Measurements from ENCODE around the gene CDH11.

Gene CDH11, protein sequence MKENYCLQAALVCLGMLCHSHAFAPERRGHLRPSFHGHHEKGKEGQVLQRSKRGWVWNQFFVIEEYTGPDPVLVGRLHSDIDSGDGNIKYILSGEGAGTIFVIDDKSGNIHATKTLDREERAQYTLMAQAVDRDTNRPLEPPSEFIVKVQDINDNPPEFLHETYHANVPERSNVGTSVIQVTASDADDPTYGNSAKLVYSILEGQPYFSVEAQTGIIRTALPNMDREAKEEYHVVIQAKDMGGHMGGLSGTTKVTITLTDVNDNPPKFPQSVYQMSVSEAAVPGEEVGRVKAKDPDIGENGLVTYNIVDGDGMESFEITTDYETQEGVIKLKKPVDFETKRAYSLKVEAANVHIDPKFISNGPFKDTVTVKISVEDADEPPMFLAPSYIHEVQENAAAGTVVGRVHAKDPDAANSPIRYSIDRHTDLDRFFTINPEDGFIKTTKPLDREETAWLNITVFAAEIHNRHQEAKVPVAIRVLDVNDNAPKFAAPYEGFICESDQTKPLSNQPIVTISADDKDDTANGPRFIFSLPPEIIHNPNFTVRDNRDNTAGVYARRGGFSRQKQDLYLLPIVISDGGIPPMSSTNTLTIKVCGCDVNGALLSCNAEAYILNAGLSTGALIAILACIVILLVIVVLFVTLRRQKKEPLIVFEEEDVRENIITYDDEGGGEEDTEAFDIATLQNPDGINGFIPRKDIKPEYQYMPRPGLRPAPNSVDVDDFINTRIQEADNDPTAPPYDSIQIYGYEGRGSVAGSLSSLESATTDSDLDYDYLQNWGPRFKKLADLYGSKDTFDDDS

DNA sequence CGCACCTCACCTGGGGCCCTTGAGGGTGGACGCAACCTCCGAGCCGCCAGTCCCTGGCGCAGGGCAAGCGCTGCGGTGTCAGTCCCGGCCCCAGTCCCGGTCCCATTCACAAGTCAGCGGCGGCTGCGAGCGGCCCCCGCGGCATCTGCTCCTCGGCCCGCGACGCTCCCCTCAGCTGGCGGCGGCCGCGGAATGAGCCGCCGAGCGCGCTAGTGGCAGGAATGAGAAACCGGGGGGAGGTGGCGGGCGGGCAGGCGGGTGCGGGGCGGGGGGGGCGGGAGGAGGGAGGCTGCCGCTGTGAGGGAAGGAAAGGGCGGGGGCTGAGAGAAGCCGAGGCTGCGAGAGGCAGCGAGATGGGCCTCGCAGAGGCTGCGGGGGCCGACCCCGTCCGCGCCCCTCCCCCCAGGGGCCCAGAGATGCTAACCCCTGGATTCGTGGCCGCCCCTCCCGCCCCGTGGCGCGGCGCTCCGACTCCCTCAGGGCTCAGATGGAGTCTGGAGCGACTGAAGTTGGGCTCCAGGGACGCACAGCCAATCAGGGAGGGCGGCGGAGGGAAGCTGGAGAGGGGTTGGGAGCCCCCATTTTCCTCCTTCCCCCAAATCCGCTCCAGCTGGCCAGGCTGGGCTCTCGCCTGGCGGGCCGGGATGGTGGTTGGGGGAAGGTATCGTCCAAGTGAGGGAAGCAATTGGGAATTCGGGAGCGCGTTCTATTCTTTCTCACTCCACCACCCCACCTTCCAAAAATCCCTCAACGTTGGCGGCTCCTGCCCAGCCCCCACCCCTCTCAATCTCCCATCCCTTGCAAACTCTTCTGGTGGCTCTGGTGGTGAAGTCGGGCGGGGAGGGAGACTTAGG, at the start of gene CDH11:
TSS of gene CDH11 (minus strand) at position 194 of the 854 bp plus-strand sequence. CDS start 117,194 bp downstream, outside the sequence.
- no peak for DNase-seq (ENCODE audit: low read depth in 2 of 3, low spot score in 2 of 3)

DNA sequence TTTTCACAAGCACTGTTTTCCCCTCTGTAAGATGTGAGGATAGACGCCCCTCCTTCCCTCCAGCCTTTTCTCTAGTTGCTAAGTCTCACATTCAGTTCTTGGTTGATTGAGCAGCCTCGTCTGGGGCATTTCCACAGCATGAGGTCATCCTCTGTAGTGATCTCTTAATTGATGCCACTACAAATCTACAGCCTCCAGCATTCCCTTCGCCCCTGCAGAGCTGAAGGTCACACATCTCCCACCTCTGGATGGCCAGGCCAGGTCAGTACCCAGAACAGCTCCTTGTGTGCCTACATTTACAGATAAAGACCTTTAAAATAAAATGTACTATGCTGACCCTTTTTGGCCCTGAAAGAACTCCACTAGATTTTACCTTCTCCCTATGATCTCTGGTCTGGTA, 32.5 kb upstream of the CDH11 start:
- DNase-seq (ENCODE audit: low read depth in 2 of 3, low spot score in 2 of 3): no peak

DNA sequence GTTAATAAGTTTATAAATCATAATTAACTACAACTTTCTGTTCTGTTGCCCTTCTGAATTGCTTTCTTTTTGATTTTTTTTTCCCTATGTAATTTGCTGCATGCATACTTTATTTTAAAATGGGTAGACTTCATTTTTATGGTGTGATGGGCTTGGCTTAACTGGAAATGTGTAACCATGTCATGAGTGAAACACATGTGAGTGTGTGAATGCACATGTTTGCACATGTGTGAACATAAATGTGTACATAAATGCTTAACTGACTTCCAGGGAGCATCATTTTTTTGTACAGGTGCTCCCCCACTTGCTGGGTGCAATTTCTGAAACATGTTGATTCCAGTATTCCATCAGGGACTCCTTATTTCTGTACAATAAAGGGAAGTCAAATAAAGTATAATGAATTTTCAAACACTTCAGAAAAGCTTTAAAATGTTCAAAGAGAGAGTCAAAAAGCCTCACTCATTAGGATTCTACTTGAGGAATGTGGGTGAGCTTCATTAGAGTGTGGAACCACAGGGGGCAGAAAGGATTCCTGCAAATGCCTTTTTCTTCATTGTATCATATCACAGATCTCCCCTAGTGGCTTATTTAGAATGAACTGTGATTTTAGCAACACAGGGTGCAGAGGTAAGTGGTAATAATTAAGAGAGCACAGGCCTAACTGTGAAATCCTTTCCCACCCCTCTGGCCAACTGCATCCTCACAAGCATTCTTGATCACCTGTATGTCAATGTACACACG, 31.7 kb upstream of the CDH11 start:
- DNase-seq (ENCODE audit: low read depth in 2 of 3, low spot score in 2 of 3): no peak

- no peak for DNase-seq (ENCODE audit: low read depth in 2 of 3, low spot score in 2 of 3)
Observed at GRCh38 chr16:65148804-65149203, 26.9 kb upstream of the CDH11 start.

GRCh38 chr16:65142276-65142675, 20.4 kb upstream of the CDH11 start:
- no peak for DNase-seq (ENCODE audit: low read depth in 2 of 3, low spot score in 2 of 3)

- DNase-seq (ENCODE audit: low read depth in 2 of 3, low spot score in 2 of 3): no peak
Observed at GRCh38 chr16:65136681-65137080, 14.8 kb upstream of the CDH11 start.

- DNase-seq (ENCODE audit: low read depth in 2 of 3, low spot score in 2 of 3): no peak
Observed at GRCh38 chr16:65126845-65127624, 5.2 kb upstream of the CDH11 start.

- DNase-seq (ENCODE audit: low read depth in 2 of 3, low spot score in 2 of 3): no peak
Observed at GRCh38 chr16:65125871-65126270, 4.0 kb upstream of the CDH11 start.

- no peak for DNase-seq (ENCODE audit: low read depth in 2 of 3, low spot score in 2 of 3)
Observed at GRCh38 chr16:65125322-65125721, 3.5 kb upstream of the CDH11 start.

GRCh38 chr16:65124596-65124995, 2.7 kb upstream of the CDH11 start:
- no peak for DNase-seq (ENCODE audit: low read depth in 2 of 3, low spot score in 2 of 3)

DNA sequence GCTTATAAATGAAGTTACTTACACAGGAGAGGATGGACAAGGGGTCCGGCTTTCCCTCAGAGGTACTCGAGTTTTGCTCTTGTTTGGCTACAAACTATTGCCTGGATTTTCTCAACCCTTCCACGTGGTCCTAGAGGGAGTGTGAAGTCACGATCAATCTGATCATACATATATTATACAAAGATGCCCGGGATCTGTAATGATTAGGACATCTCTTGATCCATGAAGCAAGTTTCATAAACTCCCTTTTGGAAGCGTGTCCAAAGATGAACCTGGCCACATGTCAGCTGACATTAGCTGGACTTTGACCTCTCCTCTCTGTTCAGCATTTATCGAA, 2.3 kb upstream of the CDH11 start:
- DNase-seq (ENCODE audit: low read depth in 2 of 3, low spot score in 2 of 3): no peak

GRCh38 chr16:65123396-65124211, 1.7 kb upstream of the CDH11 start:
- DNase-seq (ENCODE audit: low read depth in 2 of 3, low spot score in 2 of 3): no peak

- DNase-seq (ENCODE audit: low read depth in 2 of 3, low spot score in 2 of 3): no peak
Observed at GRCh38 chr16:65122724-65123395, 997 bp upstream of the CDH11 start.

- no peak for DNase-seq (ENCODE audit: low read depth in 2 of 3, low spot score in 2 of 3)
Observed at GRCh38 chr16:65120831-65121721, 787 bp downstream of the CDH11 start.

DNA sequence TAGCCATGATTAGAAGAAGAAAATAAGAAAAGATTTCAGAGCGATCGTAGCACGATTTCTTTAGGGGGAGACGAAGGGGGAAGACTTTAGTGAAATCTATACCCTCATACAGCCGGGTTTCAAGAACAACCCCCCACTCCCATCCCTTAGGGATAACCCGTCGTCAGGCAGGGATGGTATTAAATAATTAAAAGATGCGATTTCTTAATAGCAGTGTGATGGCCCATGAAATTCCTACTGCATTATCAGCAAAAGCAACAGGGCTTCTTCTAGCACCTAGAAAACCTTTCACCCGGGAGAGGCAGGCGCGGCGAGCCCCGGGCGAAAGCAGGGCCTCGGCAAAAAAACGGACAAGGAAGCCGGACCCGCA, 1.4 kb downstream of the CDH11 start:
- no peak for DNase-seq (ENCODE audit: low read depth in 2 of 3, low spot score in 2 of 3)

DNA sequence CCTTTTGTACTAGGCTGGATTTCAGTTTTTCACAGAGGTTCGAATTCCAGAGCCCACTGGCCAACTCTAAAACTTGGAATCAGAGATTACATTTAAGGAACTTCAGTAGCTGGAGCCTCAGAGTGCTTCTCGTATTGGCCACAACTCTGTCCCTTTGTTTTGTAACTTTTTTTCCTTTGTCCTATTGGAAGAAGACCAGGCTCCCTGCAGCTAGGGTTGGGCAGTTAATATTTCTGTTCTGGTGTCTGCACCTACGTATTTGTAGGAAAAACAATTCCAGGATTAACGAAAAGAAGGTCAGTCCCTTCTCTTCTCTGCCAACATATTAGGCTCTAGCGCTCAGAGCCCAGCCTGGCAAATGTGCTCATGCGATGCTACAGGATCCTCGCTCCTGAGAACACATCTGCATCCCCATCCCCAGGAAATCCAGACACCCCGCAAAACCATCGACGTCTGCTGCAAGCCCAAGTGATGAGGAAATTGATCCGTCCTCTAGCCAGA, 1.9 kb downstream of the CDH11 start:
- DNase-seq (ENCODE audit: low read depth in 2 of 3, low spot score in 2 of 3): no peak

GRCh38 chr16:65119435-65119834, 2.4 kb downstream of the CDH11 start:
- DNase-seq (ENCODE audit: low read depth in 2 of 3, low spot score in 2 of 3): no peak

- DNase-seq (ENCODE audit: low read depth in 2 of 3, low spot score in 2 of 3): no peak
Observed at GRCh38 chr16:65118871-65119270, 3.0 kb downstream of the CDH11 start.
